H1 (cell line): Measurements from ENCODE around the gene HDHD3.

Experiments
- ASH2L ChIP-seq: fragments of 200-600, 300-600 bp; sonication (generic); IDR thresholded peaks from one replicate; pipeline ENCODE4 v1.7.1; 2017; ENCODE audit warnings: low read length
- CHD2 ChIP-seq: IDR thresholded peaks from 2 replicates; pipeline ENCODE4 v1.6.1; 2012; ENCODE audit warnings: low read length, improper control_type of control experiment
- EZH2 ChIP-seq: fragments of 200-600 bp; sonication (generic); IDR thresholded peaks from 2 replicates; pipeline ENCODE4 v1.7.1; 2012; ENCODE audit warnings: low read depth, mild to moderate bottlenecking, moderate library complexity, low read length, inconsistent platforms; ENCODE audit not compliant: severe bottlenecking
- GTF2F1 ChIP-seq: IDR thresholded peaks from 2 replicates; pipeline ENCODE4 v1.6.1; 2012; ENCODE audit warnings: low read depth, low read length, improper control_type of control experiment, borderline replicate concordance
- JUND ChIP-seq: IDR thresholded peaks from 2 replicates; pipeline ENCODE4 v1.6.1; 2011; ENCODE audit warnings: mild to moderate bottlenecking, improper control_type of control experiment, low read length
- MAX ChIP-seq: IDR thresholded peaks from 2 replicates; pipeline ENCODE4 v1.6.1; 2012; ENCODE audit warnings: inconsistent platforms
- POLR2A ChIP-seq, 2 experiments: IDR thresholded peaks; 1 replicate in 1 of 2; 2 replicates in 1 of 2; pipeline ENCODE4 v1.6.1; 2011; ENCODE audit warnings: low read depth in 2 of 2, low read length in 2 of 2, mild to moderate bottlenecking in 2 of 2; ENCODE audit errors: control extremely low read depth in 1 of 2
- POLR2AphosphoS5 ChIP-seq: IDR thresholded peaks from 2 replicates; pipeline ENCODE4 v1.6.1; 2011; ENCODE audit warnings: low read depth, low read length
- SIRT6 ChIP-seq: IDR thresholded peaks from one replicate; pipeline ENCODE4 v1.7.1; 2012; ENCODE audit warnings: low read length, inconsistent platforms
- TBP ChIP-seq: IDR thresholded peaks from 2 replicates; pipeline ENCODE4 v1.6.1; 2011; ENCODE audit warnings: low read depth, low read length, improper control_type of control experiment
- TF ChIP-seq, protein P1 (sequence below), 3 experiments: IDR thresholded peaks; 1 replicate in 2 of 3; 2 replicates in 1 of 3; pipeline versions ENCODE4 v1.5.1 to v1.6.1; 2011; ENCODE audit warnings: low read length in 3 of 3, mild to moderate bottlenecking in 3 of 3, inconsistent platforms in 2 of 3, low read depth in 1 of 3, moderate library complexity in 1 of 3; ENCODE audit not compliant: insufficient read depth in 1 of 3; ENCODE audit errors: control extremely low read depth in 1 of 3
- TF ChIP-seq, protein P2 (sequence below): IDR thresholded peaks from 2 replicates; pipeline ENCODE4 v1.6.1; 2011; ENCODE audit warnings: low read length, improper control_type of control experiment

- TF ChIP-seq SIRT6 (no peak), JUND (no peak), MAX (no peak), POLR2A (IDR thresholded peaks at IDR 0.05; ENCODE audit: control extremely low read depth in 1 of 2, low read depth in 2 of 2, low read length in 2 of 2) (no peak), CHD2 (no peak), EZH2 (no peak), ASH2L (no peak), TBP (no peak), GTF2F1 (no peak), POLR2AphosphoS5 (no peak)
- TF ChIP-seq, protein P1, sequence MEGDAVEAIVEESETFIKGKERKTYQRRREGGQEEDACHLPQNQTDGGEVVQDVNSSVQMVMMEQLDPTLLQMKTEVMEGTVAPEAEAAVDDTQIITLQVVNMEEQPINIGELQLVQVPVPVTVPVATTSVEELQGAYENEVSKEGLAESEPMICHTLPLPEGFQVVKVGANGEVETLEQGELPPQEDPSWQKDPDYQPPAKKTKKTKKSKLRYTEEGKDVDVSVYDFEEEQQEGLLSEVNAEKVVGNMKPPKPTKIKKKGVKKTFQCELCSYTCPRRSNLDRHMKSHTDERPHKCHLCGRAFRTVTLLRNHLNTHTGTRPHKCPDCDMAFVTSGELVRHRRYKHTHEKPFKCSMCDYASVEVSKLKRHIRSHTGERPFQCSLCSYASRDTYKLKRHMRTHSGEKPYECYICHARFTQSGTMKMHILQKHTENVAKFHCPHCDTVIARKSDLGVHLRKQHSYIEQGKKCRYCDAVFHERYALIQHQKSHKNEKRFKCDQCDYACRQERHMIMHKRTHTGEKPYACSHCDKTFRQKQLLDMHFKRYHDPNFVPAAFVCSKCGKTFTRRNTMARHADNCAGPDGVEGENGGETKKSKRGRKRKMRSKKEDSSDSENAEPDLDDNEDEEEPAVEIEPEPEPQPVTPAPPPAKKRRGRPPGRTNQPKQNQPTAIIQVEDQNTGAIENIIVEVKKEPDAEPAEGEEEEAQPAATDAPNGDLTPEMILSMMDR (IDR thresholded peaks at IDR 0.05; ENCODE audit: control extremely low read depth in 1 of 3, insufficient read depth in 1 of 3, low read depth in 1 of 3, low read length in 3 of 3) = no peak
- TF ChIP-seq, protein P2, sequence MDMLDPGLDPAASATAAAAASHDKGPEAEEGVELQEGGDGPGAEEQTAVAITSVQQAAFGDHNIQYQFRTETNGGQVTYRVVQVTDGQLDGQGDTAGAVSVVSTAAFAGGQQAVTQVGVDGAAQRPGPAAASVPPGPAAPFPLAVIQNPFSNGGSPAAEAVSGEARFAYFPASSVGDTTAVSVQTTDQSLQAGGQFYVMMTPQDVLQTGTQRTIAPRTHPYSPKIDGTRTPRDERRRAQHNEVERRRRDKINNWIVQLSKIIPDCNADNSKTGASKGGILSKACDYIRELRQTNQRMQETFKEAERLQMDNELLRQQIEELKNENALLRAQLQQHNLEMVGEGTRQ = no peak
Measured at GRCh38 chr9:113349066-113349444, 27.7 kb downstream of the HDHD3 start.
